Caco-2 (cell line): ENCODE measurements around the gene SART3. TPM values are rescaled to one million over a fixed set of nuclear protein-coding genes. Genes with fewer than 3 reads are reported as not detected.

Source experiments
- BruUV-seq: library from RNA; stranded (reverse); fragments of 400-500 nt; replicated peaks from 2 replicates; lab custom pipeline; 2021; lab: Mats Ljungman, UMichigan
- CTCF ChIA-PET: fragments of 300-600 bp; sonication (Branson Sonifier 250); formaldehyde crosslinking; loops from one replicate; lab custom pipeline; 2022; ENCODE audit warnings: antibody characterized with exemption; lab: Charles Lee
- POLR2A ChIA-PET: fragments of 300-600 bp; sonication (Branson Sonifier 250); formaldehyde crosslinking; loops from one replicate; lab custom pipeline; 2022; ENCODE audit warnings: antibody characterized with exemption; lab: Charles Lee
- DNase-seq, 2 experiments: peaks; one replicate each; pipeline versions ENCODE4 v3.0.0 to v3.0.0-alpha.2; 2020 to 2022
- H3K27me3 ChIP-seq: replicated peaks from 2 replicates; pipeline ENCODE4 v1.6.0; 2011; ENCODE audit warnings: low read length; ENCODE audit not compliant: control insufficient read depth, insufficient read depth
- H3K36me3 ChIP-seq: 2 replicates; pipeline ENCODE4 v1.5.1; 2011; ENCODE audit warnings: low read length; ENCODE audit not compliant: control insufficient read depth, insufficient read depth
- H3K4me1 ChIP-seq: fragments of 250-450 bp; sonication (Bioruptor Pico); 2 replicates; pipeline ENCODE4 v1.5.1; 2020; ENCODE audit warnings: mild to moderate bottlenecking
- H3K4me3 ChIP-seq: 2 replicates; pipeline ENCODE4 v1.5.1; 2011; ENCODE audit warnings: low read depth, mild to moderate bottlenecking, control low read depth, low read length
- H3K9me3 ChIP-seq: fragments of 250-450 bp; sonication (Bioruptor Pico); 2 replicates; pipeline ENCODE4 v1.5.1; 2020; ENCODE audit warnings: mild to moderate bottlenecking, moderate library complexity
- H3K27ac Mint-ChIP-seq: one replicate; pipeline ENCODE4 v1.8.0; 2022; ENCODE audit warnings: mixed read lengths; ENCODE audit not compliant: unreplicated experiment
- H3K27me3 Mint-ChIP-seq: one replicate; pipeline ENCODE4 v1.8.0; 2022; ENCODE audit warnings: mixed read lengths; ENCODE audit not compliant: insufficient read depth, unreplicated experiment
- H3K36me3 Mint-ChIP-seq: one replicate; pipeline ENCODE4 v1.8.0; 2022; ENCODE audit warnings: mild to moderate bottlenecking, mixed read lengths; ENCODE audit not compliant: insufficient read depth, unreplicated experiment
- H3K4me1 Mint-ChIP-seq: one replicate; pipeline ENCODE4 v1.8.0; 2022; ENCODE audit warnings: low read depth, mixed read lengths; ENCODE audit not compliant: unreplicated experiment
- H3K4me3 Mint-ChIP-seq: one replicate; pipeline ENCODE4 v1.8.0; 2022; ENCODE audit warnings: mild to moderate bottlenecking, moderate library complexity, mixed read lengths; ENCODE audit not compliant: unreplicated experiment
- H3K9me3 Mint-ChIP-seq: one replicate; pipeline ENCODE4 v1.8.0; 2022; ENCODE audit warnings: mixed read lengths; ENCODE audit not compliant: unreplicated experiment
- CTCF ChIP-seq, 2 experiments: fragments of 200-600 bp in 1 of 2; IDR thresholded peaks; 1 replicate in 1 of 2; 2 replicates in 1 of 2; pipeline versions ENCODE4 v1.5.1 to v1.8.0; 2011 to 2022; ENCODE audit warnings: antibody characterized with exemption in 1 of 2, control low read depth in 1 of 2, inconsistent platforms in 1 of 2, low read depth in 1 of 2, low read length in 1 of 2, mild to moderate bottlenecking in 1 of 2, moderate library complexity in 1 of 2; ENCODE audit not compliant: insufficient read depth in 1 of 2, severe bottlenecking in 1 of 2, unreplicated experiment in 1 of 2
- intact Hi-C: fragments of 100-400 bp; cut with micrococcal nuclease; formaldehyde crosslinking; loops from one replicate; pipeline ENCODE4 v1.10.0; 2022; ENCODE audit not compliant: unreplicated experiment
- total RNA-seq: library from RNA; stranded (reverse); gene quantifications from 2 replicates; pipeline ENCODE4 v1.2.3, GENCODE V29; 2022

Gene SART3
- total RNA-seq, 1 experiment from 2014 or later = 77.3 TPM

GRCh38 chr12:108507971-108508642, 52.9 kb downstream of the SART3 start:
- Mint-ChIP-seq H3K4me3 (no peak overlapping the region), H3K4me1 (no peaks in the 10 kb centered on the region), H3K27me3 (peaks cover 7% of the 10 kb centered on the region), H3K9me3 (peaks cover 8% of the 10 kb centered on the region), H3K36me3 (no peaks in the 10 kb centered on the region), H3K27ac (no peak overlapping the region)
- Histone ChIP-seq H3K9me3 (no peaks in the 10 kb centered on the region; the same call in 1 of the 2 replicates), H3K4me3 (no peak overlapping the region), H3K36me3 (no peaks in the 10 kb centered on the region), H3K27me3 (no peaks in the 10 kb centered on the region), H3K4me1 (no peaks in the 10 kb centered on the region)
- CTCF ChIA-PET = interaction anchor here (0.7 to 1.3 kb wide), 2 partner anchors 323 to 515 kb away, joined by 3 read pairs; no protein-coding TSS in a partner anchor
- TF ChIP-seq CTCF (IDR thresholded peaks at IDR 0.05; ENCODE audit: insufficient read depth in 1 of 2, low read depth in 1 of 2, low read length in 1 of 2, severe bottlenecking in 1 of 2, unreplicated experiment in 1 of 2) = no peak
- no TSS peak for BruUV-seq
- no peak for DNase-seq
- intact Hi-C loops = no loop called here
- POLR2A ChIA-PET = no interaction called here

- Mint-ChIP-seq H3K4me1 (no peaks in the 10 kb centered on the region), H3K4me3 (no peak overlapping the region), H3K36me3 (no peaks in the 10 kb centered on the region), H3K9me3 (peaks cover 24% of the 10 kb centered on the region), H3K27ac (no peak overlapping the region), H3K27me3 (peaks cover 7% of the 10 kb centered on the region)
- BruUV-seq = no TSS peak
- no peaks in the 10 kb centered on the region; the same call in none of the 2 replicates for H3K9me3 ChIP-seq
- no peak overlapping the region for H3K4me3 ChIP-seq
- intact Hi-C loops = no loop called here
- no peaks in the 10 kb centered on the region for H3K4me1 ChIP-seq
- TF ChIP-seq CTCF (IDR thresholded peaks at IDR 0.05; ENCODE audit: insufficient read depth in 1 of 2, low read depth in 1 of 2, low read length in 1 of 2, severe bottlenecking in 1 of 2, unreplicated experiment in 1 of 2) = no peak
- H3K27me3 ChIP-seq = no peaks in the 10 kb centered on the region
- CTCF ChIA-PET = no interaction called here
- no peaks in the 10 kb centered on the region for H3K36me3 ChIP-seq
- no peak for DNase-seq
- POLR2A ChIA-PET = no interaction called here
These were observed 55.8 kb downstream of the SART3 start for GRCh38 chr12:108505129-108505528.

- no peaks in the 10 kb centered on the region for H3K4me1 ChIP-seq
- H3K4me1 Mint-ChIP-seq = no peaks in the 10 kb centered on the region
- ChIA-PET CTCF (no interaction called here), POLR2A (no interaction called here)
- peaks cover 12% of the 10 kb centered on the region for H3K27me3 Mint-ChIP-seq
- no peaks in the 10 kb centered on the region for H3K27me3 ChIP-seq
- no peak for DNase-seq
- H3K36me3 Mint-ChIP-seq = no peaks in the 10 kb centered on the region
- no peak overlapping the region for H3K4me3 Mint-ChIP-seq
- BruUV-seq = no TSS peak
- H3K4me3 ChIP-seq = no peak overlapping the region
- H3K27ac Mint-ChIP-seq = no peak overlapping the region
- H3K9me3 Mint-ChIP-seq = peaks cover 24% of the 10 kb centered on the region
- H3K9me3 ChIP-seq = no peaks in the 10 kb centered on the region; the same call in 1 of the 2 replicates
- TF ChIP-seq CTCF (IDR thresholded peaks at IDR 0.05; ENCODE audit: insufficient read depth in 1 of 2, low read depth in 1 of 2, low read length in 1 of 2, severe bottlenecking in 1 of 2, unreplicated experiment in 1 of 2) = no peak
- intact Hi-C loops = no loop called here
- no peaks in the 10 kb centered on the region for H3K36me3 ChIP-seq
These were observed 58.1 kb downstream of the SART3 start for GRCh38 chr12:108502922-108503321.
